SK-N-SH treated with all-trans-retinoic acid at 6 μM for 48 hours (cell line): ENCODE results near the gene TTC28.

Source experiments
- PATZ1 ChIP-seq: fragments of 250-450 bp; sonication (Bioruptor Pico); IDR thresholded peaks from 2 replicates; pipeline ENCODE4 v1.8.0; 2020; ENCODE audit warnings: mild to moderate bottlenecking, moderate library complexity, borderline replicate concordance
- TOX ChIP-seq: fragments of 250-450 bp; sonication (Bioruptor Pico); IDR thresholded peaks from 2 replicates; pipeline ENCODE4 v1.8.0; 2021; ENCODE audit warnings: mild to moderate bottlenecking, moderate library complexity, borderline replicate concordance
- ZC3H10 ChIP-seq: fragments of 250-450 bp; sonication (Bioruptor Pico); IDR thresholded peaks from 2 replicates; pipeline ENCODE4 v1.5.1; 2021; ENCODE audit warnings: mild to moderate bottlenecking, moderate library complexity
- ZNF70 ChIP-seq: fragments of 450-650 bp; formaldehyde crosslinking; IDR thresholded peaks from 2 replicates; pipeline ENCODE4 v1.5.0; 2020; ENCODE audit warnings: mild to moderate bottlenecking, moderate library complexity
- TF ChIP-seq, protein P1 (sequence below): fragments of 250-450 bp; sonication (Bioruptor Pico); IDR thresholded peaks from 2 replicates; pipeline ENCODE4 v1.5.1; 2020; ENCODE audit warnings: low read depth, mild to moderate bottlenecking, moderate library complexity

DNA sequence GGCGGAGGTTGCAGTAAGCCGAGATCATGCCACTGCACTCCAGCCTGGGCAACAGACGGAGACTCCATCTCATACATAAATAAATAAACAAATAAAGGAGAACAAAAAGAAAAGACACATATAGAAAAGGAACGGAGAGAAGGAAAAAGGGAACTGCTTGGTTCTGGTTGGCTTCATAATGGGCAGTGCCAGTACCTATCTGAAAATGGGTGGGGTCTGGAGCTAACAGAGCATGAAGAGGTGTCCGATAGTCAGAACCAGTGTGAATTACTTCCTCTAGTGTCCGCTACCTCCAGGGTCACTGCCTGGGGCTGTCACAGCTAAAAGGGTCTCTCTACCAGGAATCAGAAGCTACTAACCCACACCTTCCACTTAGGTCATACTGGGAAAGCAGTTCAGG, 27.2 kb upstream of the TTC28 start:
- TF ChIP-seq PATZ1 (CRISPR knock-in tag) (no peak), TOX (CRISPR knock-in tag) (no peak), ZNF70 (CRISPR knock-in tag) (no peak), ZC3H10 (CRISPR knock-in tag) (no peak)
- TF ChIP-seq, protein P1, sequence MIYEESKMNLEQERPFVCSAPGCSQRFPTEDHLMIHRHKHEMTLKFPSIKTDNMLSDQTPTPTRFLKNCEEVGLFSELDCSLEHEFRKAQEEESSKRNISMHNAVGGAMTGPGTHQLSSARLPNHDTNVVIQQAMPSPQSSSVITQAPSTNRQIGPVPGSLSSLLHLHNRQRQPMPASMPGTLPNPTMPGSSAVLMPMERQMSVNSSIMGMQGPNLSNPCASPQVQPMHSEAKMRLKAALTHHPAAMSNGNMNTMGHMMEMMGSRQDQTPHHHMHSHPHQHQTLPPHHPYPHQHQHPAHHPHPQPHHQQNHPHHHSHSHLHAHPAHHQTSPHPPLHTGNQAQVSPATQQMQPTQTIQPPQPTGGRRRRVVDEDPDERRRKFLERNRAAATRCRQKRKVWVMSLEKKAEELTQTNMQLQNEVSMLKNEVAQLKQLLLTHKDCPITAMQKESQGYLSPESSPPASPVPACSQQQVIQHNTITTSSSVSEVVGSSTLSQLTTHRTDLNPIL, result no peak
